GM23248 (cell line): ENCODE measurements around the gene CMBL.

Experiments
- EZH2 ChIP-seq: fragments of 200-600 bp; sonication (generic); IDR thresholded peaks from 2 replicates; pipeline ENCODE4 v1.6.1; 2018; ENCODE audit warnings: antibody characterized with exemption, mild to moderate bottlenecking; ENCODE audit not compliant: insufficient read depth, poor library complexity, severe bottlenecking
- EZH2phosphoT487 ChIP-seq: fragments of 200-600 bp; sonication (generic); IDR thresholded peaks from 2 replicates; pipeline ENCODE4 v1.6.1; 2018; ENCODE audit warnings: antibody characterized with exemption, moderate library complexity, mild to moderate bottlenecking, low read depth; ENCODE audit not compliant: insufficient read depth

- TF ChIP-seq EZH2 (no peak), EZH2phosphoT487 (no peak)
Measured at GRCh38 chr5:10283927-10284635, 23.6 kb downstream of the CMBL start.
